Bone marrow (tissue), 2 donors: Measurements from ENCODE around the gene C4orf54.

ENCODE experiments used
- DNase-seq, 2 donors: peaks; one replicate each; lab custom pipeline; 2025; lab: John Stamatoyannopoulos, UW

Gene C4orf54

DNA sequence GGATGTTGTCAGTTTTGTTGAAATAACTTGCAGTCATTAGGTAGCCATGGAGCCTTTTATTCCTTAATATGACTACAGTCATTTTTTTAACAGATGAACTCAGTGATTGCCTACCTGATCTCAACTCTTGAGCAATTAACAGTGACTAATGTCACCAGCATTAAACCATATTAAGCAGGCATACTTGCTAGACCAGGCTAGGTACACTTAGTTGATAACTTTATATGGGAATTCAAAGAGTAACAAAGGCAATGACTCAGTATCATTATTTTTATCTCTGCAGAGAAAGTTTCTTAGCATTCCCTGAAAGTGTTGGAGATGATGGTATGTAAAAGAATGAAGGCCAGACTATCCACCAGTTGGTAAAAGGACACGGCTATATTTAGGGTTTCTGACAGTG lies at the start of gene C4orf54:
Gene C4orf54 (minus strand): TSS at position 31 of the 400 bp plus-strand sequence. CDS start 3,180 bp downstream, outside the sequence.
- DNase-seq = no peak

DNA sequence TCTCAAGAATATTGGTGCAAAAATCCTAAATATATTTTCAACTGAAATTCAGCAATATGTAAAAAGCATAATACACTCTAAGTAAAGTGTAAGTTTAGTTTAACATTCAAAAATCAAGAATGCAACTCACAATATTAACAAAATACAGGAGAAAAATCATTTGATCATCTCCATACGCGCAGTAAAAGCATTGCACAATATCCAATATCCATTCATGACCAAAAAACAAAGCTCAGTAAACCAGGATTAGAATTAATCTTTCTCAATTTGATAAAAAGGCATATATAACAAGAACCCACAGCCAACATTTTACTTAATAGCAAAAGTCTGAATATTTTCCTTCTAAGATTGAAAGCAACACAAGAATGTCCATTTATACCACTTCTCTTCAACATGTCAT lies 48.3 kb upstream of the C4orf54 start:
- DNase-seq = no peak

DNA sequence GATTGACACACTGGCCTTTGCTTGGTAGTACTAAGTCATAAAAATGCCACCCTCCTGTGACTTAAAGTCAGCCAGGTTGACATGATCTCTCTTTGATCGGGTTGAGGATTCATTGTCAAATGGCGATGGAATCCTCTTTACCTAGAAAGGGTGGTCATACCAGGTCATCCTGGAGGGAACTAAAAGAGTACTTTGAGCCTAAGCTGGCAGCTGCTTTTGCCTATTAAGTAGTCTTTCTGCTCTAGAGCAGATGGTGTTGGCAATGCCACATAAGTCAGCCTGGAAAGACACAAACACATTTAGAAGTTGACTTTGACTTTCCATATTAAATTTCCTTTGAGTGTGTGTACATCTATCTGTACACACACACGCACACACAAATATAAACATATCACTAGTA lies 39.2 kb upstream of the C4orf54 start:
- no peak for DNase-seq

DNA sequence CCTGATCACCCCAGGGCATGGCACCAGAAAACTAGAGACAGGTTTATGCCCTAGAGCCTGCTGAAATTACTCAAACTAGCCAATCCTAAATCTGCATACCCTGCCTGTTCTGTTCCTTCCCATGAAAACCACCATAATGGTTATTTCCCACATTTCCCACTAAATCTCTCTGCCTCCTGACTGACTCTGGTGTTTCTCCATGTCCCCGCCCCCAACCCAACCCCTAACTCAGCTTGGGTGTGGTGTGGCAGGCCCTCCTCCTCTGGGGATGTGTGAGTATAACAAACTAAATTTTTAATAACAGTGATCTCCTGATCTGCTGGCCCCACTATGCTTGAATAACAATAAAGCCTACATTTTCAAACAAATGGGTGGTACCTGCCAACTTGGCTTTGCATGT lies 35.5 kb upstream of the C4orf54 start:
- no peak for DNase-seq

DNA sequence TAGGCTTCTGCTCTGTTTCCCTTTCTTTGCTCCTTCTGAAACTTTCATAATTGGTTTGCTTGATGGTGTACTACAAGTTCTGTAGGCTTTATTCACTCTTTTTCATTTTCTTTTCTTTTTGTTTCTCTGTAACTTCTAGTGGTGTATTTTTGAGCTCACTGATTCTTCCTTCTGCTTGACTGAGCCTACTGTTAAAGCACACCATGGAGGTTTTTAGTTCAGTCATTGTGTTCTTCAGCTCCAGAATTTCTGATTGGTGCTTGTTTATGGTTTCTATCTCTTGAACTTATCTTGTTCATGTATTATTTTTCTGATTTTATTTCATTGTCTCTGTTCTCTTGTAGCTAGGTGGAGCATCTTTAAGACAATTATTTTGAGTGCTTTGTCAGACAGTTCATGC lies 33.4 kb upstream of the C4orf54 start:
- no peak for DNase-seq

DNA sequence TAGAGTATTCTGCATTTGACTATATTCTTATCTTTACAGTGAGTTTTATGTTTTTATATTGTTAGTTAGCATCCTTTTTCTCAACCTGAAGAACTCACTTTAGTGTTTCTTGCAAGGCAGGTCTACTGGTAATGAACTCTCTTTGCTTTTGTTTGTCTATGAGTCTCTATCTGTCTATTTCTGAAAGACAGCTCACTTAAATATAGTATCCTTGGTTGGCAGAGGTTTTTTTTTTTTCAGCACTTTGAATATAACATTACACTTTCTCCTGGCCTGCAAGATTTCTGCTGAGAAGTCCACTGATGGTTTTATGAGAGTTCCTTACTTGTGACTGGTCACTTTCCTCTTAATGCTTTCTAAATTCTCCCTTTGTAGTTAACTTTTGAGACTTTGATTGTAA lies 32.8 kb upstream of the C4orf54 start:
- DNase-seq = no peak

DNA sequence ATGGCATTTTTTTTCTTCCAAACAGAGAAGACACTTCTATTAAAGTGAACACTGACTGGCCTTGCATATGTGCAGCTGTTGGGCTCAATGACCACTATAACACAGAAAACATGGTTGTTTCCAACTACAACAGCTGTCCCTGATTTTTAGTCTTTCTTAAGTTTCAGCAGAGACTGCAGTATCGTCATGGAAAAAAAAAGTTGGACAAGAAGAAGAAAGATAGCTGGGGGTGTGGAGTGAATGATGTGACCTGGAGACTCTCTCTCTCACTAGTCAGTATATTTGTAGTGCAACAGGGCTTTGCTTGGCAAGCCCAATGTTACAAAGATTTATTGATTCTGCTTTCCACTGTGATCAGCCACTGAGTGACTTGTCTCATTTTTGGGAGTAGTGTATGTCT lies 29.5 kb upstream of the C4orf54 start:
- DNase-seq = no peak

DNA sequence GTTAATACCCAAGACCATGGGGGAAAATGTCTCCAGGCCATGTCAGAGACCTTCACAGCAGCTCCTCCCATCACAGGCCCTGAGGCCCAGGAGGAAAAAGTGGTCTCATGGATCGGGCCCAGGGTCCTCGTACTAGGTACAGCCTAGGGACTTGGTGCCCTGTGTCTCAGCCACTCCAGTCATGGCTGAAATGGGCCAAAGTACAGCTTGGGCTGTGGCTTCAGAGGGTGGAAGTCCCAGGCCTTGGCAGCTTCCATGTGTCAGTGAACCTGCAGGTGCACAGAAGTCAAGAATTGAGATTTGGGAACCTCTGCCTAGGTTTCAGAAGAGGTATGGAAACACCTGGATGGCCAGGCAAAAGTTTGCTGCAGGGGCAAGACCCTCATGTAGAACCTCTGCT lies 27.6 kb upstream of the C4orf54 start:
- DNase-seq = no peak

DNA sequence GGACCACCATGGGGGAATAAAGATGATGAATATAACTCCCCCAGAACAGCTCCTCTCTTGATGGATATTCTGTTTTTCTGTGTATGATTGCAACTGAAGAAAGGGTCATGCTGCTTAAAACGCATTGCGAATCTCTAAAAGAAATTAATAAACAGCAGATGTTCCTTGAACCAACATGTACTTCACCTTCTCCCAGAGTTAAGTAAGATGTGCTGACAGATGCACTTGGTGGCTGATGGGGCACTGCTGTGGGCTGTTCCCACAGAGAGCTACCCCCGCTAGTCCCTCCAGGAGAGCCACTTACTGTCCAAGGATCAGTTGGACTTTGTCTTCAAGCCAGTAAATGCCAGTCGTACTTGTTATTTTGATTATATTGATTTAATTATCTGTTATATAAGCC lies 26.3 kb upstream of the C4orf54 start:
- DNase-seq = no peak

DNA sequence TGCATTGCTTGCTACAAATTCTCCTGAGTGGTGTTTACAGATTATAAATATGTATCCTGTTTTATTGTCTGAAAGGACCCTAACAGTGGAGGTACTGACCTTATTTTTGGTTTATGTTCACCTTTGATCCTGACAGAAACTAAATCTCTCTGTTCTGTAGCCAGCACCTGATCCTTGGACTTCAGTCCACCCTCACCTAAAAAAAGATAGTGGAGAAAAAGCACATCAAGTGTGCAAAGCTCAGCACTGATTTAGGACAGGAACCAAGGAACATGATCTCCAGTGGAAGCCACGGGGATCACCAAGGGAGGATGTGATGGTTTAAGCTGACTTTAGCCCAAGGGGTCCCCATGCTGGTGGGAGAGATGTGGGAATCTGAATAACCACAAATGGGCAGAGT lies 22.3 kb upstream of the C4orf54 start:
- no peak for DNase-seq

DNA sequence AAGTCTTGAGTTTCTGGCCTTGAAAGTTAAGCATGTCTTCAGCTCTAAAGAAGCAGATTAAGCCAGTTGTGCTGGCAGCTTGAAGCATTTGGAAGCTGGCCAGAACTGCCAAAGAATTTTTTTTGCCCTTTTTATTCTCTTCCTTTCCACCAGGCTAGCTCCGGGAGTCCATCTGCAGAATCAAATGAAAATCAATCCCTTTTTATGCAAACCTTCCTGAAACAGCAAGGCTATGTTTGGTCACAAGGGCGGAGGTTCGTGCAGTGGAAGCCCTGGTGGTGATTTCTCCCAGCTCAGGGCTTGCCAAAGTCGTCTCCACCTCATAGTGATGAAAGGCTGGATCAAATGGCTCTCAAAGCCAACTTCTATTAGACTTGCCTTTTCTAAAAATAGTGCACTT lies 21.6 kb upstream of the C4orf54 start:
- no peak for DNase-seq

DNA sequence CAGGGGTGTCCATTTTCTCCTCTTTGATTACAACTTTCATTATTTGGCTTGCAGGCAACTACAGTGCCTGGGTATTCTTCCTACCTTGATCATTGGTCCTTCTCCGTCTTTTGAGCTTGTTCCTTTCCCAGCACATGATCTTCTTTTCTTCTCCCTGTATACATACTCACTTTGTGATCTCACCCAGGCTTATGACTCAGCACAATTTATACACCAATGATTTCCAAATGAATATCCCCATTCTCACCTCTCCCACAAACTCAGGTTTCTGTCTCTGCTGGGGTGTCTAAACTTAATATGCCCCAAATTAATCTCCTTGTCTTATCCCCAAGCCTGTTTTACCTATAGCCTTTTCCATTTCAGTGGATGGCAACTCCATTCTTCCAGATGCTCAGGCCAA lies 19.5 kb upstream of the C4orf54 start:
- DNase-seq = no peak

DNA sequence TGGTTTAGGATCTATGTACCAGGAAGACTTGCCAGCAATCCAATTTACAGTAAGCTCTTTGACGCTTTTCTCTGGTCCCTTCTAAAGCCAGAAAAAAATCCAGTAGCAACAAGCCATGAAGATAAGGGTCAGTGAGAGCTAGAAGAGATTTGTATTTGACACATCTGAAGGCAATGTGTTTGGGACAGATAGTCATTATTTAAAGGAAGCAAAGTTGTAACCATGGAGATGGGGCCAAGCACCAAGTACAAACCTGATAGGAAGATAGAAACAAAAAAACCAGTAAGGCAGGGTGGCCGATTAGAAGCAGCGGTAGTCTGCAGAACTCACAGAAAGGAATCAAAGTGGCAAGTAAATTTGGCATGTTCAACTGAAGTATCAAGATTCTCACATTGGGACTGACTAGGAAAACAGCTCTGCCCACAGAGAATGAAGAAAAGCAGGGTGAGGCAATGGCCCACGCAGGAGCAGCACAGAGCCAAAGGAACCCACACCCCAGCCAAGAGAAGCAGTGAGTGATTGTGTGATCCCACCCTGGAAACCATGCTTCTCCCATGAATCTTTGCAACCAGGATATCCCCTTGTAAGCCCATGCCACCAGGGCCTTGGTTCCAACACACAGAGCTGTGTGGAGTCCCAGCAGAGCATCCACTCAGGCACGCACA lies 12.9 kb upstream of the C4orf54 start:
- DNase-seq = no peak

DNA sequence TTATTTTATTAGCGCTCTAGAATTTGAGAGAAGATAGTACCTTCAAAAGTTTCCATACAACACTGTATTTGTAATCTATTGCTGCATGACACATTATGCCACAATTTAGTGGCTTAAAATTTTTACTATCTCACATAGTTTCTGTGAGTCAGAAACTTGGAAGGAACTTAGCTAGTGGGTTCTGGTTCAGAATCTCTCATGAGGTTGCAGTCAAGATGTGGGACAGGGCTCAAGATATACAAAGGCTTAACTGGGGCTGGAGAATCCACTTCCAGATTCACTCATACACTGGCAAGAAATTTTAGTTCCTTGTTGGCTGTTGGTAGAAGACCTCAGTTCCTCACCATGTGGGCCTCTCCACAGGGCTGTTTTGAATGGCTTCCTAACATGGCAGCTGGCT lies 11.5 kb upstream of the C4orf54 start:
- no peak for DNase-seq

DNA sequence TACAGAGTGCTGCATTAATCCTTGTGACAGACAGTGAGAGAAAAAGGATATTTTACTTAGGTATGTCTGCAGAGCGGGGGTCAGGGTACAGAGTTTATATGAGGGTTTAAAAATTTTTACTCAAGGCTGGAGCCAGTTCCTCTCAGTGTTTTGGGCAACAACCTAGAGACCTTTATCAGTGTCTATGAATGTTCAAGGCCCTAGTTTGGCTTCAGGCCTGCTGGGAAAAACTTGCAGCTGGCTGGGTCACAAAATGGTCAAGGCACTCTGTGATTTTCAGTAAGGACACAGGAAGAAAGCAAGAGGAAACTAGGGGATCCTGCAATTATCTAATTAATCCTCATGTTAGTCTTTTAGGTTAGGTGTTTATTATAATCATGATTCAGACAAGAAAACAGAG lies 10.8 kb upstream of the C4orf54 start:
- no peak for DNase-seq

DNA sequence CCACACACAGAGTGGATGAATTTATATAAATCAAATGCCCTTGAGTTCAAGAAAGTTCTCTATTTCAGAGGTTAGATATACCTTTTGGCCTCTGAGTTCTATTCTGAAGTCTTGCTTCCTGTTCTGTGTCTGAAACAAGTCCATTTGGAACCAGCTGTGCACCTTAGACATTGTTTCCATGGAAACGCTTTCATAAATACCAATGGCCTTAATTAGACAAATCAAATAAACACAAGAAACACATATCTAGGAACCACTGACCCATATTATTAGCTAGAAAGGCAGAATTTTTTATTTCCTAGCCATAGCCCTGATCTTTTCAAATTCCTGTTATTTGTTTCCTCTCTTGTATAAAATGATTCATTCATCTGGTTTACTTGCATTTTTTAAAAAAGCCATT lies 8.4 kb upstream of the C4orf54 start:
- DNase-seq = no peak

DNA sequence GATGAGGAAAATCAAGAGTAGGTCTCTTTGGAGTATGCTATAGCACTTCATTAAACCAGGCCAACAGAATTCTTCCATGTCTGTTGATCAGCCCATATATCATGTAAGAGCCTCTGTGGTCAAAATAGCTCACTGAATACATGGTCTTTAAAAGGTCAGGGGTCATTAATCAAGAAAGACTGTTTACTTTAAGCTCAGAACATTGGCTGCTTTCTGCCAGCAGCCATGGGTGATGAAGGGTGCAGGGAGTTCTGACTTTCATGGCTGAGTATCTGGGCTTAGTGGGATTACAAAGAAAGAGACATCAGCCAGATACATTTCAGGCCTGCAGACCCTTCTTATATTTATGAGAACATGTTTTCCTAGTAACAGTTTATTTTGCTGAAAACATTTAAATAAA lies 7.1 kb upstream of the C4orf54 start:
- no peak for DNase-seq

DNA sequence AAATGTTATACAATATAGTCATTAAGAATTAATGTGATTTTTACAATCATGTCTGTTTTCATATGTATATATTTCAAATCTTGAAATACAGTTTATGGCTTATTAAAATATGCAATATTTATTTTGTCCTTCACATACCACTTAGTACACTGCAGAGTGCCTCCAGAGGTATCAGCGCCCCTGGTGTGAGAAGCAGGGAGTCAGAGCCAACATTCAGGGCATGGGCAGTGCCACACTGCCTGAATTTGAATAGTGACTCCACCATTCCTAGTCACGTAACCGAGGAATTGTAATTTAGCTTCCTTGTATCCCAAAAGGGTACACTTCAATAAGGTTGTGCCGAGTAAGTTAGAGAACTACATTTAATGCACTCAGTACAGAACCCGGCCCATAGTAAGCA lies 4.3 kb upstream of the C4orf54 start:
- no peak for DNase-seq

DNA sequence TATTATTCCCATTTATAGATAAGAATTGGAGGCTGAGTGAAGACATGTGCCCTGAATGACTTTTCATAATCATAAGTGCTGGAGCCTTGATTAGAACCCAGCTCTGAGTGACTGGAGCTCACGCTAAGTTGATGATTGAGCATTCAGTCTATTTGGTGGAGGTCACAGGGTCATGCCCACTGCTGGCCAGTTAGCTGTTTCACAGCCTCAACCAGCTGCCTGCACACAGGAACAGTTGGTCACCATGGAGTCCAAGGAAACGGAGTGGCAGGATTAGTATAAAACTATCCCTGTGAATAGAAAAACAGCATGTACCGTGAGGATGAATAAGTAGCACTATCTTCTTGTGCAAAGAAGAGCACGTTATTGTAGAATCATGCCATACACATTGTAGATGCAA lies 1.0 kb upstream of the C4orf54 start:
- no peak for DNase-seq

DNA sequence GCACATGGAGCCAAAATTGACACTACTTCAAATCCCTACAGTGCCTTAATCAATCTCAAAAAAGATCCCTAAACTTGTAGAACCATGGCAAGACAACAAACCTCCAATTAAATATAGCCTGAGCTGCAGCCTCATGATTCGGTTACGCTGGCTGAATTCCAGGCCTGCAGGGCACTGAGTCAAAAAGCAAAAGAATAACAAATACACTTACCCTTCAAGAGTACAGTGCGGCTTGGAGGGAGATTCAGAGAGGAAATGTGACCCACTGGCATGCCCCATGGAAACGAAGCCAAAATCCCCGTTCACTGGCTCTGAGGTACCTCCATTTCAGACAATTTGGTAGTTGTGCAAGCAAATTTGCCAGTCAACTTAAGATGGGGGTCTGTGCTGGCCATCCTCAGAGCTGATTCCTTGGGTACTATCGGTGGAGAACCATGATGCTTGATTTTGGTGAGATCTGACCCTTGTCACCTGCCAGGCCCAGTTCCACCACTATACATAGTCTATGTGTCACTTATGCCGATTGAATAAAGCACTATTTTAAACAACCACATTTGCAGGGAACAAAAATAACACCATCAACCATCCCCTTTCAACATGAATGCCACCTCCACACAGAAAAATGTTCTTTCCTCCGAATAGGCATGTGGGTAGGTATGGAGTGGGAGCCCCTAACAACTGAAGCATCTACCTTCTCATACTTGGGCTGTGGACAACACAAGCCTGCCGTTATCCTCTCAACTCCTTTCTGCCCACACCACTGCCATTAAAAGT lies 2.1 kb downstream of the C4orf54 start:
- DNase-seq = no peak

DNA sequence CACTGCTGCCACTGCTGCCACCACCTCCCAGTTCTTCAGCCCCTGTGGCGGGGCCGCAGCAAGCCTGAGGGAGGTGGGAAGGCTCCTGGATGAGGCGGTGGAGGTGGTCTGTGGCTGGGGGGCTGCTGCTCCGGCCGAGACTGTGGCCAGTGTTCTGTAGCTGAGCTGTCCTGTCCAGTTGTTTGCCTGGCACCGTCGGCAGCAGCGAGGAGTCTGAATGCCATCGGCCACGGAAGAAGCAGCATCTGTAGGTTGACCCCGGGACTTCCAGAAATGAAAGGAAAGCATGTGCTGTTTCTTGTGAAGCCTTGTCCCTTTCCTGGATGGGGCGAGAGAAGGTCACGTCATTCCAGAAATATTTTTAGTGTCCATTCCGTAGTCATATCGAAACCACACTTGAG lies 3.3 kb downstream of the C4orf54 start:
- no peak for DNase-seq

DNA sequence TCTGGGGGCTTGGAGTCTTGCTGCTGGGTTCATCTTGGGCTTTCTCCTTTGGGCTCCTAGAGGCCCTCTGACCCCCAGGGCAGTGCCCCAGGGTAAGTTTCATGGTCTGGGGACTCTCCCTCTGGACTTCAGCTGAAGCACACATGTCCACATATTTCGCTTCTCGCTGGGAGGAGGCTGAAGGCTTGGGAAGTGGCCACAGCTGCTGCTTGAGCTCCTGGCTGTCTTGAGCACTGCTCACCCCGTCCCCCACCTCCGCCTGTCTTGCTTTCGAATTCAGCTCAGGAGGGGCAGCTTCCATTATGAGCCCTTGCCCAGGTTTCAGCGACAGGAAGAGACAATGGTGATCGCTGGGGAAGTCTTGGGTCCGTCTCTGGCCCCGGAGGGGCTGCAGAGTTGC lies 3.7 kb downstream of the C4orf54 start:
- DNase-seq = no peak

DNA sequence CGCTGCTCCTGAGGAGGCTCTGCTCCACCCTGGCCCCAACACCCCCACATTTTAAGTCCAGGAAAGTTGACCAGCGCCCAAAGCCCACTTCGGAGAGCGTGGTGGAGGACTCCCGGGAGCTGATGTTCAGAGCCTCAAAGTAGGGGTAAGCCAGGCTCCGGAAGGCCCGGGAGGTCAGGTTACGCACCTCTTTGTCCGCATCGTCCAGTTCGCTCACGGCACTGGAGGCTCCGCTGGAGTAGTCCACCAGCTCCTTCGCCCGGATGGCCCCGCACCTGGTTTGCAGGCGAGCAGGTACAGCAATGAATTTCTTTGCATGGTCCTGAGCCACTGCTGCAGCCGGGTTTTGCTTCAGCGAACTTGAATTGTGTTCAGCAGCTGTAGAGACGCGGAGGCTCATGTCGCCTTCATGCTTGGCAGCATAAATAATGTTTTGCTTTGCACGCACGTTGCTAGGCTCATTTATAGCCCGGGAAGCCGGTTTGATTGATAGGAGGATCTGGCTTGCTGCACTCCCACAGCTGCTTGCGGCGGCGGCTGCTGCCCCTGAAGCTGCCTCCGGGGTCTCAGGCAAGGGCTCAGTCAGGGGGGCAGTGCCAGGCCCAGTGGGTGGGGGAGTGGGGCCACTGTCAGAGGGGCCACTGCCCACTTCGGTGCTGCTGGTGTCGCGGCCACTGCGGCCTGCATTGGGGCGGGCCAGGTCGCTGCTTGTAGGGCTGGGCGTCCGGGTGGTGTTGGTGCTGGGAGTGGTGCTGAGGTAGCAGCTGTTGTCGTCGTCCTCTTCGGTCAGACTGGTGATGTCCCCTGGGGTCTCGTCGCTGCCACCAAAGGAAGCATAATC lies 4.8 kb downstream of the C4orf54 start:
- DNase-seq = no peak
